GM23248 (cell line): ENCODE measurements around the gene TMEM200C.

Experiments
- EZH2 ChIP-seq: fragments of 200-600 bp; sonication (generic); IDR thresholded peaks from 2 replicates; pipeline ENCODE4 v1.6.1; 2018; ENCODE audit warnings: antibody characterized with exemption, mild to moderate bottlenecking; ENCODE audit not compliant: insufficient read depth, poor library complexity, severe bottlenecking
- EZH2phosphoT487 ChIP-seq: fragments of 200-600 bp; sonication (generic); IDR thresholded peaks from 2 replicates; pipeline ENCODE4 v1.6.1; 2018; ENCODE audit warnings: antibody characterized with exemption, moderate library complexity, mild to moderate bottlenecking, low read depth; ENCODE audit not compliant: insufficient read depth

- no peak for TF ChIP-seq EZH2
- TF ChIP-seq EZH2phosphoT487 = no peak
These were observed 17.2 kb upstream of the TMEM200C start for GRCh38 chr18:5912566-5912965.
